GM19035 (cell line): ENCODE measurements around the gene SGO2.
"Not testable (repeated sequence)": the region's sequence is repeated elsewhere in the genome, so short reads cannot be mapped to it uniquely, and the experiment has no call there.

Experiments used
- ATAC-seq: cut with Tn5 transposase; IDR thresholded peaks from one replicate; pipeline ENCODE4 v1.9.1; 2021; ENCODE audit not compliant: unreplicated experiment

SGO2 gene

DNA sequence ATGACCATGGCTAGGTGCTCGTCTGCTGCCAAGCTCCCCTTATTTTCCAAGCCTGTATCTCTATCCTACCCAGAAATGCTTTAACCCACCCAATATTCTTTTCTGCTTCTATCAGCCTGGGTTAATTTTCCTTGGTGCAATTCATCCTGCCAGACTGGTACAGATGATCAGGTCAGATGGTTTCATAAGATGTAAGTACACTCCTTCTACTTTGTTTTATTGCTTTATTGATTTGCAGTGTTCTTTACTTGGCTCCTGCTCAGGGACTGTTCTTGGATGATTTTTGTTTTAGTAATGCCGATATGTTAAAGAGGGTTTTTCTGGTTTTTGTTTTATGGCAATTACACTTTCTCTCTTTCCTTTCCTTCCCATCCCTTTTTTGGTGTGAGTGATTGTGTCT, 2.4 kb upstream of the SGO2 start:
- no peak for ATAC-seq

DNA sequence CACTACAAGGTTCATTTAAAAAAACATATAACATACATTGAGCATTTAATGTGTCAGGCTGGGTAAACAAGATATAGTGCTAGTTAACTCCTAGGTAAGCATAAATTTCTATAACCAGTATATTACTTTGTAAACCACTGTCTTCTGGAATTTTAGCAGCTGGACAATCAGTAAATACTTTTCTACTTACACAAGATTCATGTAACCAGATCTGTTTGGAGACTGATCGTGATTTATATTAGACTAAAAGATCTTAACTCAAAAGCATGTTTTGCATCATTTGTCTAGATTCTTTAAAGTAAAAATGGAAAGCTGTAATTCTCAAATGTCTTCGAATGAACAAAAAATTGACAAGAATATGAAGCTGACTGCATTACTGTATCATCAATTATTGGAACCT, 941 bp upstream of the SGO2 start:
- no peak for ATAC-seq

DNA sequence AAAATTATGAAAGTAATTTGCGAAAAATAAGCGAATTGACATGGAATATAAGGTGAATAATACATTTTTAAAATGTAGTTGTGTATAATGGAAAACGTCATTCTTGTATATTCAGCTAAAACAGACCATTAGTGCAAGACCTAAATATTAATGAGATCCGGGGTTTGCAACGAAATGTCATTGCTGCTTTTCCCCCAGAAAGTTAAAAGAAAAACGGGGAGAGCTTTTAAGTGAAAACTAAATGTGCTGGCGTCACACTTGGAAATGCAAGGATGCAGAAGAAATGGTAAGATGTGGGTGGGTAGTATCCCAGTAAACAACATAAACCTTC, 491 bp upstream of the SGO2 start:
- no peak for ATAC-seq

DNA sequence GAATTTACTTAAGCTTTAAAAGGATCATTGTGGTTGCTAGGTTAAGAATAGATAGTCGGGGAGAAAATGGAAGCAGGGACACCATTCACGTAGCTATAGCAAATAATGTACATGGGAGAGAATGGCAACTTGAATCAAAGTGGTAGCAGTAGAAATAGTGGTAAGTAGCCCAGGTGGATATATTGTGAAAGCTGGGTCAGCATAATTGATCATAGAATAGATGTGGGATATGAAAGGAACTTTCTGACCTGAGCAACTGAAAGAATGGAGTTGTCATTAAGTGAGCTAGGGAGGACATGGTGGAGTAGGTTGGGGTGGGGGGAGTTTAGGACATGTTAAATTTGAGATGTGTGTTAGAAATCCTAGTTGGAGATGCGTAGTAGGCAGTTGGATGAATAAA, 2.2 kb downstream of the SGO2 start:
- no peak for ATAC-seq

DNA sequence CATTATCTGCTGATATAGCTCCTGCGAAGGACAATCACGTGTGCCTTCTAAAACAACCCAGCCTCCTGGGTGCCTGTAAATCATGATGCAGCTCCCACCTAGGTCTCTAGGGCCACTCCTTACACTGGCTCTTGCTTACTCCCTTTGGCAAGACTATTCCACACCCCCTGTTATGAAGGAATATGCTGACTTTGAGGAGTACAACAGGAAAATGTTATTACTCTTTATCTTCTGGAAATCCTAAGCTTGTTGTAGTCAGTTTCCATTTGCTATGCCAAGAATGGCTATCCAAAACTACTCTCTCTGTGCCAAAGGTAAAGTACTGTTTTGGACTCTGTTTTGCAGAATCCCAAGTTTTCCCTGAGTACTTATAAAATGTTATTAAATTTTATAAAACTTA, 7.7 kb downstream of the SGO2 start:
- ATAC-seq: no peak

DNA sequence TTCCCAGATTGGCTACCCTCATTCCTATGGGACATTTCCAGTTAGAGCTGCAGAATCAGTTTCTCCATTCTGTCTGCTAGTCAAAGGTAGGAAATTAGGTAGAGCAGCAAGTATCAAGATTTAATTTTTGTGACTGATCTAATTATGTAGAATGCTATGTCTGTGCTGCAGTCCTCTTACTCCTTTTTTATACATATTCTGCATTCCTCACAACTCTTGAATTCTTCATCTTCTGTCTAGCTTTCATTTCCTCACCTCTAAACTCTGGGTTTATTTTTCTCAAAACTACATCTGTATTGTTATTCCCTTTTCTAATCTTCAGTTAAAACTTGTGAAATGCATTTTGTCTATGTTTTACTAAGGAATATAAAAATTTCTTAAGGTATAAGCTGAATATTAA, 8.6 kb downstream of the SGO2 start:
- ATAC-seq: no peak

DNA sequence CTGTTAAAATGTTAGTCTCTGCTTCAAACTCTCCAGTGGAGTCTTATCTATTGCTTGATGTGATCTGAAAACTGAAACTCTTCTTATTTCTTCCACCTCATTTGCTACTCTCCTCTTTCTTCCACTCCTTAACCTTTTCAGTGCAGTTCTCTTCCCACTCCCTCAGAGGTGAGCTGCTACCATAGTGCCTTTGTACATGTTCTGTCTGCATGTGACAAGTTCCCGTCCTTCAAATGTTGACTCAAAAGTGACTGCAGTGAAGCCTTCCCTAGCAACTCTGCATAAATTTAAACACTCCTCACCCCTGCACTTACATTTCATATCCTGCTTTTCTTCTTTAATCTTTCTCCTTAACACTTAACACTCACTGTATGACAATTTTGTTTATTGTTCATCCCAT, 12.1 kb downstream of the SGO2 start:
- ATAC-seq: no peak

DNA sequence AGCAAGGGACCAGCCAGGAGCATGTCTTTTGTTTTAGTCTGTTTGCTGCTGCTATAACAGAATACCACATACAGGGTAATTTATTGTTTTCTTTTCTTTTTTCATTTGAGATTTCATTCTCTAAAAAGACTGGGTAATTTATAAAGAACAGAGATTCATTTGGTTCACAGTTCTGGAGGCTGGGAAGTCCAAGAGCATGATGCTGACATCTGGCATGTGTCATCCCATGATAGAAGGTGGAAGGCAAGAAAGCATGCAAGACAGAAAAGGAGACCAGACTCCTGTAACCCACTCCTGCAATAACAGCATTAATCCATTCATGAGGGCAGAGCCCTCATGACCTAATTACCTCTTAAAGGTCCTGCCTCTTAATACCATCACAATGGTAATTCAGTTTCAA, 14.8 kb downstream of the SGO2 start:
- no peak for ATAC-seq

DNA sequence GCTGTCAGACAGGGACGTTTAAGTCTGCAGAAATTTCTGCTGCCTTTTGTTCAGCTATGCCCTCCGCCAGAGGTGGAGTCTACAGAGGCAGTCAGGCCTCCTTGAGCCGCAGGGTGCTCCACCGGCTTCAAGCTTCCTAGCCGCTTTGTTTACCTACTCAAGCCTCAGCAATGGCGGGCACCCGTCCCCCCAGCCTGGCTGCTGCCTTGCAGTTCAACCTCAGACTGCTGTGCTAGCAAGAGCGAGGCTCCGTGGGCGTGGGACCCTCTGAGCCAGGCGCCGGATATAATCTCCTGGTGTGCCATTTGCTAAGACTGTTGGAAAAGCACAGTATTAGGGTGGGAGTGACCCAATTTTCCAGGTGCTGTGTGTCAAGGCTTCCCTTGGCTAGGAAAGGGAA, 40.6 kb downstream of the SGO2 start:
- ATAC-seq: not testable (repeated sequence)

DNA sequence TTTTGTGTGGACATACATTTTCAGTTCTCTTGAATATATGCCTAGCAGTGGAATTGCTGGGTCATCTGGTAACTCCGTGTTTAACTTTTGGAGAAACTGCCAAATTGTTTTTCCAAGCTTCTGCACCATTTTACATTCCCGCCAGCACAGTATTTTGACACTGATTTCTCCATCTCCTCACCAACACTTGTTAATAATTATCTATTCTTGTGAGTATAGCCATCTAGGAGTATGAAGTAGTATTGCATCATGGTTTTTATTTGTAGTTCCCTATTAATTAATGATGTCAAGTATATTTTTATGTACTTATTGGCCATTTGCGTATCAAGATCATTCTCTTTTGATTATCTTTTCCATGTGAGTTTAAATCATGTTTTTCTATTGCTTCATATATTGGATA, 41.9 kb downstream of the SGO2 start:
- ATAC-seq: no peak

DNA sequence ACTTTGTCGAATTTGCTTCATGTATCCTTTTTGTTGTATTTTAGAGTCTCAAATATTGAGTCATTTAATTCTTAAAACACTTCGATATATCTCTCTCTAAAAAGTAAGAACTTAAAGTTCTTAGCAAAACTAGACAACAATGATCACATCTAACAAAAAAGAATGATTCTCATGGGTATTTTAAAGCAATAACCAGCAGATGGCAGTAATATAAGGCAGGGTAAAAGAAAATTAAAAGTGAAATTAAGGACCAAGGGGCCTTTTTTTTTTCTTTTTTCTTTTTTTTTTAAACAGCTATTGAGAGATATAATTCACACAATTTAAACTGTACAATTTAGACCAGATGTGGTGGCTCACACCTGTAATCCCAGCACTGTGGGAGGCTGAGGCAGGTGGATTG, 50.0 kb downstream of the SGO2 start:
- ATAC-seq: no peak

DNA sequence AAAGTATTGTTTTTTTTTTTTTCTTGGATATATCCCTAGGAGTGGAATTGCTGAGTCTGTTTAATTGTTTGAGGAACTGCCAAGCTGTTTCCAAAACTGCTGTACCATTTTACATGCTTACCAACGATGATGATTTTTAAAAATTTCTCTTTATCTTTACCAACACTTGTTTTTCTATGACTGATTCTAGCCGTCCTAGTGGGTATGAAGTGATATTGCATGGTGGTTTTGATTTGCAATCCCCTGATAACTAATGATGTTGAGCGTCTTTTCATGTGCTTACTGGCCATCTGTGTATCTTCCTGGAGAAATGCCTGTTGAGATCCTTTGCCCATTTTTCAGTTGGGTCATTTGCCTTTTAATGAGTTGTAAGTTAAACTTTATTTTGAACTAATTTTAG, 51.0 kb downstream of the SGO2 start:
- ATAC-seq: no peak

DNA sequence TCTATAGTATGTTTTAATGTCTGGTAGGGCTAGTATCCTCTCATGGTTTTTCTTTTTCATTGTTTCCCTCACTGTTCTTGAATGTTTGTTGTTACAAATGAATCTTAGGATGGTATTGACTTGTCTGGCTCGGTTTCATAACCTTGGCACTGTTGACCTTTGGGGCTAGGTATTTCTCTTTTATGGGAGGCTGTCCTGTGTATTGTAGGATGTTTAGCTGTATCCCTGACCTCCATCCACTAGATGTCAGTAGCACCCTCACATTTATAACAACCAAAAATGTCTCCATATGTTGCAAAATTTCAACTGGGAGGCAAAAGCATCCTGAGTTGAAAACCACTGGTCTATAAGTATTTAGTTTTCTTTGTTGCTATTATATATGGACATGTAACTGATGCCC, 52.8 kb downstream of the SGO2 start:
- no peak for ATAC-seq

DNA sequence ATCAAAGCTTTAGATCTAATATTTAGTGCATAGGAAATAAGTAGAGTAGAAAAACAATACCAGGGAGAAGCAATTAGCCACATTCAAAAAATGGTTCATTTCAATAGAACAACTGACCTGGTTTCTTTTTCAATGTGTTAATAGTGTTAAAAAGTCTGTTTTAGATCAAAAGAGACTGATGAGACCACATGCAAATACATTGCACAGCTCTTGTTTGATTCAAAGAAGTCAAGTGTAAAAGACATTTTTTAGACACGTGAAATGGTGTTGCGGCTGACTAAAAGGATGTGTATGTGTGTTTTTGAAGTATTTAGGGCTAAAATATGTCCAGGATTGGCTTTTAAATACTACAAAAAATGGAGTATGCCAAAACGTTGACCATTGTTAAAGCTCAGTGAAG, 58.6 kb downstream of the SGO2 start:
- no peak for ATAC-seq

DNA sequence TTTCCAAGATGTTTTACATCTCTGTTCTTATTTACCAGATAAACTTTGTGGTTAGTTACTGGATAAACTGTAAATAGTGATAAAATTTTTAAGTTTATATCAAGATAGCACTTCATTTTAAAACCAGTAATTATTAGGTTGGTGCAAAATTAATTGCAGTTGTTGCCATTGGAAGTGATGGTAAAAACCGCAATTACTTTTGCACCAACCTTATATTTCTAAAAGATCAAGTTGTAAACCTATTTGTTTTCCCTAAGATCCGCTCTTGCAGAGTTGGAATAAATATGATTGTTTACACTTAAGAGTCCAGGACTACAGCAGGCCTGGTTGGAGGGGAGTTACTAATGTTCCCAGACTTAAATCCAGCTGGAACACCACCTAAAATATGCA, 59.3 kb downstream of the SGO2 start:
- ATAC-seq: no peak

DNA sequence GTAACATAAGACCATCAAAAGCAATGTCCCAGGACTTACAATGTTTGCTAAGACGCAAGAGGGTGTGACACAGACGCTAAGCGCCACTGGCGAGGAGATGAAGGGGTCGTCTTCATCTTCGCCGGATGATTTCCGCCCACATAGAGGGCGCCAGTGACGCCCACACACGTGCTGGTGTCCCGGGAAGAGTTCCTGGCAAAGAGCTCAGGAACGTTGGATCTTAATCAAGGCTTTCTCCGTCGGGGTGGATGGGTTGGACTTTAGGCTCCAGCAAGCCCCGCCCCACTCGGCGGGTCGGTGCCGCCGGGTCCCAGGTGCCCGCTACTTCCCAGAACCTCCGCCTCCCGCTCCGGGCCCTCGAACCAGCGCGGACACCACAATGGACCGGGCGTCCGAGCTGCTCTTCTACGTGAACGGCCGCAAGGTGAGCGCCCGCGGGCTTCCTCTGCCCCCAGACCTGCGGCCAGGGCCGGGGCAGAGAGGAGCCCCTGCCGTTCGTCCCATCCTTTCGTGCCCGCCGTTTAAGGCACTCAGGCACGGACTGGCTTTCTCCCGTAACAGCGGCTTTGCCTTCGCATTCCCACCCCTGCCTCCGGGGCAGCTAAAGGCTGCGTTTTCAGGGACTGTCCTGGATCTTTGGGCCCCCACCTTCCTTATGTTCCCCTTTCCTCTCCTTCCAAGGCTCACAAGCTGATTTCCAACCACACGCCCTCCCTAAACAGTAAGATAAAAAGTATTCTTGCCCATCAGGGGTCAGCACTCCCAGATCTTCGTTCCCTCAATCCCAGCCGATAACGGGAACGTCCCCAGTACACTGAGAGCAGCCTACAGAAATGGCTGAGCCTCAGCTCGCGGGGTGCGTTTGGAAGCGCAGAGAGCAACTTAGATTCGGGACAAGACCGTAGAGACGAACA, 60.0 kb downstream of the SGO2 start, which contains the start of gene AOX1:
Gene AOX1 (plus strand): TSS at position 285 of the 914 bp plus-strand sequence. CDS start 95 bp downstream, at position 380.
- peak; percentile 51 for ATAC-seq

DNA sequence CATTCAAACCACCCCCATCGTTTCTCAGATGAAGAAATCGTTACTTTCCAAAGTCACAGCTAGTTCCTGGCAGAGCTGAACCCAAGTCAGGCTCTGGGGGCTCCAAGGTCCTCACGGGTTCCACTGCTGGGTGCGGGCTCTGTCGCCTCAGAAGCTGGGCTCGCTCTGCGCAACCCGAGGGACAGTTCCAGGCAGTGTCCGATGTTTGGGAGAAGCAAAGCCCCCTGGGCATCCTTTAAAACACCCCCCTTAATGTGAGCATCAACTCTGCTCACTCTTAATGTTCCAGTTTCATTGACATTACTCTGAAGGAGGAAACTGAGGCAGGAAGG, 60.6 kb downstream of the SGO2 start:
- no peak for ATAC-seq

DNA sequence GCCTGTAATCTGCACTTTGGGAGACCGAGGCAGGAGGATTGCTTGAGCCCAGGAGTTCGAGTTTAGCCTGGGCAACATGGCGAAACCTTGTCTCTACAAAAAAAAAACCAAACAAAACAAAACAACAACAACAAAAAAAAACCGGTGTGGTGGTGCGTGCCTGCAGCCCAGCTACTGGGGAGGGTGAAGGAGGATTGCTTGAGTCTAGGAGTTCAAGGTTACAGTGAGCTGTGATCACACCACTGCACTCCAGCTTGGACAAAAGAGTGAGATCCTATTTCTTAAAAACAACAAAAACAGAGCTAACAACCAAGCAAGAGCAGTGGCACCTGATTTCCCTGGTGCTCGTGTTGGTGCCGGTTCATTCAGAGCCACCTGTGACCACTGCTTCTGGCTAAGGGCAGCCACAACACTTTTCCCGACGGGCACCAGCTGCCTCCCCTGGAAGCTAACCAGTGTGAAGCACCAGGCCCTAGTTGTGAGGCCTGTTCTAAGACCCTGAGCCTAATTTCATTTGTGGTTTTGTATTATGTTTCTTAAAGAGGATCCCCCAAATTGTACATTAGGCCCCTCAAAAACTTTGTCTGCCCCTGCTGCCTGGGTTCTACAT, 61.1 kb downstream of the SGO2 start:
- ATAC-seq: no peak

DNA sequence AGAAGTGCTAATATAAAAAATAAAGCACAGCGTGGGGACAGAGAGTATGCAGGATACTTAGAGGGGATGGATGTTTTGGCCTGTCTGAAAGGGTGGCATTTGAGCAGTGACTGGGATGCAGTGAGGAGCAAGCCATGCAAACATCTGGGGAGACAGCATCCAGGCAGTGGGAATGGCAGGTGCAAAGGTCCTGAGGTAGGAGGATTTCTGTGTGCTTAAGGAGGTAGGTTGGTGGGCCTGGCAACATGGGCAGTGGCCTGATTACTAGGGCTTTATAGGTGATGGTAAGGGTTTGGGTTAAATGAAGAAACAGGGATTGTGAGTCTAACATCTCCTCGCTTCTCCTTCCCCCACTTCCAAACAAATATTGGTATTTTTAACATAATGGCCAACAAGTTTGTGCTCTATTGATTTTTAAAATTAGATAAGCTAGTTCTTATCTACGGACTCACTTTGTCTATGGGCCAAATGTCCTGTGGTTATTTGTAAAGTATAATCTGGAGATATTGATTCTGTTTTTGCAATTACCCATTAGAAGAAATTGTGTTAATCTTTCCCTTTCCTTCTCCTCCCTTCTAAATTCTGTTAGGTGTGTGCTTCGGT, 62.2 kb downstream of the SGO2 start:
- no peak for ATAC-seq

DNA sequence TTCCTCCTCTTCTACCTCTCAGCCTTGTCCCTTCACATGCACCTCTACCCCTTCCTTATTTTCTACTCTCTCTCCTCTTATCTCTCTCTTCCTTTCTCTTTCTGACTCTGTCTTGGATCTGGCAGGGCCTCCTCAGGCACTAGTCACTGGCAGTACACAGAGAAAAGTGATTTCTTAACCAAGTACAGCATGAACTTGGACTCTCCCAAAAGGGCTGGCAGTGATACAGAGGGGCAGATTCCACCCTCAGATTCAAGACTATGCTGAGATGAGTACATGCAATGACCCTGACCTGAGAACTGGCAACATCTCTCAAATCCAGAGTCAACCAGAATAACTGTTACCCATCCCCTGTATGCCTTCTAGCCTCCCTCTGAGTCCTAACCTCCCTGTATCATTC, 64.1 kb downstream of the SGO2 start:
- ATAC-seq: no peak

DNA sequence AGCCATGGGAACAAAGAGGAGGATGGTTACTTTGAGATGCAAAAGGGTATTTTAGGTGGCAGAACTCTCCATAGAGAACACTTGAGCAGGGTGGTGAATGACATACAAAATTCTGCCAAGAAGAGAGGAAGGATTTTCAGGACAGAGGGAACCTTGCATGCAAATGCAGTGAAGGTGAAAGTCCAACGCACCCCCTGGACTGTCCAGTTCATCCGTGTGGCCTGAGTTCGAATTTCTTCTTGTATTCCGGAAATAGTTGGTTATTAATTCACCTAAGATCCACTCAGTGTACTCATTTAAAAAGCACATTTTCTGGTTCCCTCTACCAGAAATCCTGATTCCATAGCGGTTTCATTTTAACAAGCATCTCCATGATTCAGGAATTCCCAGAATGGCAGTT, 65.3 kb downstream of the SGO2 start:
- no peak for ATAC-seq

DNA sequence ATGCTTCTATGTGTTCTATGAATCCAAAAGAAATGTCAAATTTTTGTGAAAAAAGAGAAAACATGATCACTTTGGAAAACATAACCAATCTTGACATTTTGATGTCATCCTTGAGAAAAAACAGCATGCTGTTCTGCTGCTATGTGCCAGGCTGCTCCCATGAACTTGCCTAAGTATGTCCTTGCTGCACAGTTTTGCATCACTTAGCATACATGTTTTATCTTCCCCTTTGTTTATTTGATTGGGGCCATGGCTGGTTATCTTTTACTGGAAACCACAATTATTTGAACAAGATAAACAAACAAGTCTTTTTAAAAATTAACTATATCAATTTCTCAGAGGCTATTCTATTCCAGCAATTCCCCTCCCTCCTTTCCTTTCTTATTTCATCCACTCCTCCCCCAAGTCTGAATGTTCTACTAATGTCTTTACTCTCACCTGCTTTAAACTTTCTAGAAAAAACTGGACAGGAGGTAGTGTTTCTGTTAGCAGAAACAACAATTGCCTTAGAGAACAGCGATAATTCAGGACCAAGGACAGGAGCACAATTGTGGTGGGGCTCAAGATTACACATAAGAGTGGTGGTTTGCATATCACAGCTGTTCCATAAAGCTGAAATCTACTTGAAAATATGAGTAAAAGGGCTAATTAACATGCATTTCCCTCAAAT, 66.5 kb downstream of the SGO2 start:
- ATAC-seq: no peak
